Nephron (organoid): ENCODE results near the gene MTA1.

ENCODE experiments used
- H3K27ac Mint-ChIP-seq, 3 experiments: 2 replicates each; pipeline ENCODE4 v1.8.0; 2020; ENCODE audit warnings: mixed read lengths in 3 of 3, mild to moderate bottlenecking in 2 of 3, moderate library complexity in 1 of 3
- H3K27me3 Mint-ChIP-seq: 2 replicates; pipeline ENCODE4 v1.8.0; 2021; ENCODE audit warnings: low read depth, mild to moderate bottlenecking, moderate library complexity, mixed read lengths
- H3K36me3 Mint-ChIP-seq: 2 replicates; pipeline ENCODE4 v1.8.0; 2020; ENCODE audit warnings: low read depth, mixed read lengths
- H3K4me1 Mint-ChIP-seq: 2 replicates; pipeline ENCODE4 v1.8.0; 2020; ENCODE audit warnings: mixed read lengths
- H3K4me3 Mint-ChIP-seq, 3 experiments: 2 replicates each; pipeline ENCODE4 v1.8.0; 2020; ENCODE audit warnings: mild to moderate bottlenecking in 3 of 3, mixed read lengths in 3 of 3, moderate library complexity in 2 of 3
- H3K9me3 Mint-ChIP-seq: 2 replicates; pipeline ENCODE4 v1.8.0; 2020; ENCODE audit warnings: mixed read lengths
- CTCF ChIP-seq, 3 experiments: fragments of 200-600 bp; sonication (generic); IDR thresholded peaks; one replicate each; pipeline ENCODE4 v1.5.0; 2021; ENCODE audit warnings: antibody characterized with exemption in 3 of 3; ENCODE audit not compliant: unreplicated experiment in 3 of 3

The MTA1 gene

DNA sequence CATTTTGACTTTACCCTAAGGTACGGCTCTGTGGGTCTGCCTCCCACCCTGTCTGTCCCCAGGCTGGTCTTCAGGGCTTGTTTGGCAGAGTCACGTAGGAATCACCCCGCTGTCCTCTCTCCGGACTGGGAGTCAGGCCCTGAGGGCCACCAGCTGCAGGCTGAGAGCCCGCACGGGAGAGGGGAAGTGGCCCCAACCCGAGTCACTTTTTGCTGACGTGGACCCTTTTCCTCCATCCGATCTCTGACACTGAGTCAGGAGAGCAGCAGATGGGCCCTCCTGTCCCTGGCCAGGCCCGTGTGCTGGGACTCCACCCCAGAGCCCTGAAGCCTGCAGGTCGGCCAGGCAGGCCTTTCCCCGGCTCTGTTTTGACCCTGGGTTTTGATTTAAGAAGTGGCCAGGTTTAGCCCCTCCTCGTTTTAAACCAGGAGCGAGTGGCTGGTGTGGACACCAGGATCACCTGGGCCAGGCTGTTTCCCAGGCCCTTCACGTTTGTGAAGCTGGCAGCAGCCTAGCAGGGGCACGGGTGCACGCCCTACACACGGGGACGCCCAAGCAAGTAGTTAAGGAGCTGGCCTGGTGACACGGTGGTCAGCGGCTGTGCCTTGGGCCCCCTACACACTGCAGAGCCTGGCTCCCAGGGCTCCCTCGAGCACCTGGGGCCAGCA, 33.8 kb upstream of the MTA1 start:
- Mint-ChIP-seq H3K4me1 (peaks cover 5% of the 10 kb centered on the region), H3K27me3 (no peaks in the 10 kb centered on the region), H3K36me3 (peaks cover 4% of the 10 kb centered on the region), H3K9me3 (no peaks in the 10 kb centered on the region), H3K27ac (no peak overlapping the region), H3K4me3 (no peak overlapping the region)
- no peak for TF ChIP-seq CTCF (IDR thresholded peaks at IDR 0.05; ENCODE audit: unreplicated experiment in 3 of 3)

- H3K4me1 Mint-ChIP-seq: peaks cover 5% of the 10 kb centered on the region
- peaks cover 4% of the 10 kb centered on the region for H3K36me3 Mint-ChIP-seq
- H3K27me3 Mint-ChIP-seq: no peaks in the 10 kb centered on the region
- H3K27ac Mint-ChIP-seq: no peak overlapping the region
- no peaks in the 10 kb centered on the region for H3K9me3 Mint-ChIP-seq
- H3K4me3 Mint-ChIP-seq: no peak overlapping the region
- TF ChIP-seq CTCF (IDR thresholded peaks at IDR 0.05; ENCODE audit: unreplicated experiment in 3 of 3): no peak
These were observed 32.8 kb upstream of the MTA1 start for GRCh38 chr14:105386581-105387529.

- peaks cover 4% of the 10 kb centered on the region for H3K36me3 Mint-ChIP-seq
- no peak for TF ChIP-seq CTCF (IDR thresholded peaks at IDR 0.05; ENCODE audit: unreplicated experiment in 3 of 3)
- H3K4me3 Mint-ChIP-seq: no peak overlapping the region
These were observed 32.1 kb upstream of the MTA1 start for GRCh38 chr14:105387530-105387922.

GRCh38 chr14:105388110-105388951, 31.3 kb upstream of the MTA1 start:
- peaks cover 5% of the 10 kb centered on the region for H3K4me1 Mint-ChIP-seq
- H3K9me3 Mint-ChIP-seq: no peaks in the 10 kb centered on the region
- no peak overlapping the region for H3K4me3 Mint-ChIP-seq
- H3K27ac Mint-ChIP-seq: peak overlapping the region; percentile 42 to 80 (median 43)
- peaks cover 4% of the 10 kb centered on the region for H3K36me3 Mint-ChIP-seq
- H3K27me3 Mint-ChIP-seq: no peaks in the 10 kb centered on the region
- TF ChIP-seq CTCF (IDR thresholded peaks at IDR 0.05; ENCODE audit: unreplicated experiment in 3 of 3): no peak

More at GRCh38 chr14:105387530-105387922, 32.1 kb upstream of the MTA1 start:
- no peaks in the 10 kb centered on the region for H3K9me3 Mint-ChIP-seq
- H3K27ac Mint-ChIP-seq: no peak overlapping the region
- no peaks in the 10 kb centered on the region for H3K27me3 Mint-ChIP-seq
- H3K4me1 Mint-ChIP-seq: peaks cover 5% of the 10 kb centered on the region

DNA sequence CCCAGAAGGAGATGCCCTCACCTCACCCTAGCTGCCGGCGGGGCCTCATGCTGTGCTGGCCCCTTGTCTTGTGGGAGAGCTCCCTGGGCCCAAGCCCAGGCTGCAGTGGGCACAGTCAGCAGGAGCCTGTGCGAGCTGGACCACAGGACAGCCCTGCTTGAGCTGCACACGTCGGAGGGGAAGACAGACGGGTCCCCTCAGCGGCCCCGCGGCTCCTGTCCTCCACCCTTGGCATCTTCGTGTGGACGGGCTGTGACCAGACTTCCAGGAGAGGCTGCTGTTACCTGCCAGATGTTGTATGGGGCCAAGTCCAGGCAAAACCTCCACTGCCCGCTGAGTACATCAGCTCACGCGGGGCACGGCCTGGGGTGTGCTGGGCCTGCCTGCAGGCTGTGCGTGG, 30.7 kb upstream of the MTA1 start:
- no peak for TF ChIP-seq CTCF (IDR thresholded peaks at IDR 0.05; ENCODE audit: unreplicated experiment in 3 of 3)
- H3K27ac Mint-ChIP-seq: peak overlapping the region; percentile 42 to 80 (median 43)
- no peak overlapping the region for H3K4me3 Mint-ChIP-seq
- no peaks in the 10 kb centered on the region for H3K36me3 Mint-ChIP-seq
- peaks cover 5% of the 10 kb centered on the region for H3K4me1 Mint-ChIP-seq
- no peaks in the 10 kb centered on the region for H3K27me3 Mint-ChIP-seq
- no peaks in the 10 kb centered on the region for H3K9me3 Mint-ChIP-seq
